Panc1 (cell line): ENCODE measurements around the gene YPEL3. TPM values are rescaled to one million over a fixed set of nuclear protein-coding genes. Genes with fewer than 3 reads are reported as not detected.
A peak's percentile ranks its signal among the peaks of the same experiment; 100 is the strongest.

Experiments
- ATAC-seq: fragments of 200-7000 bp; cut with Tn5 transposase; 2 replicates; pipeline ENCODE4 v1.9.1; 2020; ENCODE audit warnings: mild to moderate bottlenecking, moderate library complexity
- BruUV-seq: library from RNA; stranded (reverse); fragments of 400-500 nt; replicated peaks from 2 replicates; lab custom pipeline; 2021; lab: Mats Ljungman, UMichigan
- CTCF ChIA-PET: fragments of 300-600 bp; sonication (Branson Sonifier 250); formaldehyde crosslinking; loops from one replicate; lab custom pipeline; 2022; ENCODE audit warnings: antibody characterized with exemption; lab: Charles Lee
- POLR2A ChIA-PET: fragments of 300-600 bp; sonication (Branson Sonifier 250); formaldehyde crosslinking; loops from one replicate; lab custom pipeline; 2022; ENCODE audit warnings: antibody characterized with exemption; lab: Charles Lee
- DNase-seq: peaks from one replicate; pipeline ENCODE4 v3.0.0-alpha.2; 2010; ENCODE audit warnings: low read depth, low spot score
- H3K27ac ChIP-seq: 2 replicates; pipeline ENCODE4 v1.5.1; 2011; ENCODE audit warnings: mild to moderate bottlenecking, low read length, inconsistent platforms
- H3K27me3 ChIP-seq: fragments of 200-500 bp; sonication (Bioruptor generic); 2 replicates; pipeline ENCODE4 v1.6.0; 2014; ENCODE audit warnings: low read length, inconsistent platforms; ENCODE audit not compliant: control insufficient read depth, insufficient read depth
- H3K36me3 ChIP-seq: fragments of 200-500 bp; sonication (Bioruptor generic); 2 replicates; pipeline ENCODE4 v1.5.1; 2014; ENCODE audit warnings: inconsistent platforms, mild to moderate bottlenecking, low read length, moderate library complexity; ENCODE audit not compliant: control insufficient read depth, insufficient read depth
- H3K4me1 ChIP-seq: 2 replicates; pipeline ENCODE4 v1.5.1; 2011; ENCODE audit warnings: inconsistent platforms, mild to moderate bottlenecking, low read length, moderate library complexity; ENCODE audit not compliant: control insufficient read depth, insufficient read depth
- H3K4me3 ChIP-seq, 2 experiments: 2 replicates each; pipeline ENCODE4 v1.5.1; 2011 to 2012; ENCODE audit warnings: low read depth in 2 of 2, low read length in 2 of 2, mild to moderate bottlenecking in 2 of 2, inconsistent platforms in 1 of 2, moderate library complexity in 1 of 2
- H3K9me3 ChIP-seq: fragments of 200-500 bp; sonication (Bioruptor generic); 2 replicates; pipeline ENCODE4 v1.5.1; 2014; ENCODE audit warnings: low read depth, mild to moderate bottlenecking, inconsistent platforms, low read length, moderate library complexity; ENCODE audit not compliant: control insufficient read depth, insufficient read depth
- CTCF ChIP-seq: fragments of 450-650 bp; IDR thresholded peaks from 2 replicates; pipeline ENCODE4 v1.5.1; 2017; ENCODE audit warnings: mild to moderate bottlenecking
- POLR2AphosphoS5 ChIP-seq: IDR thresholded peaks from 2 replicates; pipeline ENCODE4 v1.6.1; 2012; ENCODE audit warnings: mild to moderate bottlenecking, low read depth, low read length, moderate library complexity
- SIN3A ChIP-seq: IDR thresholded peaks from 2 replicates; pipeline ENCODE4 v1.6.1; 2012; ENCODE audit warnings: low read depth, mild to moderate bottlenecking, low read length, moderate library complexity, borderline replicate concordance; ENCODE audit not compliant: insufficient read depth
- in situ Hi-C: cut with HindIII; loops from 2 replicates; pipeline ENCODE4 v1.10.0; 2016; ENCODE audit warnings: low sequenced_read_pairs, low pct_unique_long_range_greater_than_20kb
- intact Hi-C: fragments of 100-400 bp; cut with micrococcal nuclease; formaldehyde crosslinking; loops from one replicate; pipeline ENCODE4 v1.10.0; 2022; ENCODE audit not compliant: unreplicated experiment
- total RNA-seq: library from RNA; stranded (reverse); gene quantifications from one replicate; pipeline ENCODE4 v1.2.1, GENCODE V29; 2021; ENCODE audit not compliant: unreplicated experiment
- TF ChIP-seq, protein P1 (sequence below), 2 experiments: IDR thresholded peaks; 2 replicates each; pipeline ENCODE4 v1.6.1; 2011 to 2012; ENCODE audit warnings: low read depth in 2 of 2, control low read depth in 1 of 2, low read length in 1 of 2, mild to moderate bottlenecking in 1 of 2, moderate library complexity in 1 of 2; ENCODE audit not compliant: insufficient read depth in 1 of 2

Gene YPEL3
- total RNA-seq, 1 experiment from 2014 or later: 0.69 TPM

DNA sequence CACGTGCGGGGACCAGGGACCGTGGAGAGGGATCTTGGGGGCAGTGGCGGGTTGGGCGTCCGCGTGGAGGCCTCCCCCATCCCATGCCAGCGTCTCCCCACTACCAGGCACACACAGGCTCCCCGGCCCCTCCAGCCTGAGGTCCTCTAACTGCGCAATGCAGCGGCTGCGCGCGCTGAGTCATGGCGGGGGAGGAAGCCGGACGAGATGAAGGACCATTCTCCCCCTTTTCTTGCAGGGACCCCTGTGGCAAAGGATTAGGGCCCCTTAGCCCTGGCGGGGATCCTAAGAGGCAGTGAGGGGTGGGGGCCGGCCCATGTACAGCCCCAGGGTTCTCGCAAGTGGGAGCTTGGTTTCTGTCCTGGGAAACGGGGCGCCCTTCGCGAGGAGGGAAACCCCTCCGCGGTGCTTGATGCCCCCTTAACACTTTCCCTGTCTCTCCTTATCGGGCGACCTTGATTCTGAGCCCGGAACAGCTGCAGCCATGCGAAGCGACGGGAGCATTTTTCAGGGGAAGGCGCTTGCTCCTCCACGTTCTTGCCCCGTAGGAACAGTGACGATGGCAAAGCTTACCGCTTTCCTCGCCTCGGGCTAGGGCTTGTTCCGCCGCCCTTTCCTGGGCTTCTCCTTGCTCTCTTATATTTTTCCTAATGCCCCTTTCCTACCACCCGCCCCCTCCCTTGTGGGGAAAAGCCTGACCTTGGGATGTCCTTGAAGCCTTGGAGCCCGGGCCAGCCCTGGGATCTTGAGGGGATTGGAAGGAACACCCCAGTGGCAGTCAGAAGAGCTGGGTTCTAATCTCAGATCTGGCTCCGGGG lies 29.9 kb downstream of the YPEL3 start:
- intact Hi-C loops: no loop called here
- ChIA-PET POLR2A (interaction anchor here (0.6 to 1.3 kb wide), 5 partner anchors 11 to 692 kb away, joined by 3 to 11 read pairs (median 5); partner anchors contain the start of gene ZNF771), CTCF (interaction anchor here (0.8 kb wide), 1 partner anchor 11 kb away, joined by 3 read pairs; no protein-coding TSS in a partner anchor)
- H3K4me1 ChIP-seq: peaks cover 43% of the 10 kb centered on the region
- peak; percentile 8 for ATAC-seq
- no TSS peak for BruUV-seq
- TF ChIP-seq POLR2AphosphoS5 (peak; percentile 32; the same call in 1 of the 2 replicates), SIN3A (no peak)
- H3K27ac ChIP-seq: peak overlapping the region; percentile 96
- no peaks in the 10 kb centered on the region for H3K27me3 ChIP-seq
- no peak for DNase-seq
- in situ Hi-C loops: no loop called here
- H3K4me3 ChIP-seq: peak overlapping the region; percentile 90 to 92
- peaks cover 31% of the 10 kb centered on the region for H3K36me3 ChIP-seq
- no peaks in the 10 kb centered on the region for H3K9me3 ChIP-seq

DNA sequence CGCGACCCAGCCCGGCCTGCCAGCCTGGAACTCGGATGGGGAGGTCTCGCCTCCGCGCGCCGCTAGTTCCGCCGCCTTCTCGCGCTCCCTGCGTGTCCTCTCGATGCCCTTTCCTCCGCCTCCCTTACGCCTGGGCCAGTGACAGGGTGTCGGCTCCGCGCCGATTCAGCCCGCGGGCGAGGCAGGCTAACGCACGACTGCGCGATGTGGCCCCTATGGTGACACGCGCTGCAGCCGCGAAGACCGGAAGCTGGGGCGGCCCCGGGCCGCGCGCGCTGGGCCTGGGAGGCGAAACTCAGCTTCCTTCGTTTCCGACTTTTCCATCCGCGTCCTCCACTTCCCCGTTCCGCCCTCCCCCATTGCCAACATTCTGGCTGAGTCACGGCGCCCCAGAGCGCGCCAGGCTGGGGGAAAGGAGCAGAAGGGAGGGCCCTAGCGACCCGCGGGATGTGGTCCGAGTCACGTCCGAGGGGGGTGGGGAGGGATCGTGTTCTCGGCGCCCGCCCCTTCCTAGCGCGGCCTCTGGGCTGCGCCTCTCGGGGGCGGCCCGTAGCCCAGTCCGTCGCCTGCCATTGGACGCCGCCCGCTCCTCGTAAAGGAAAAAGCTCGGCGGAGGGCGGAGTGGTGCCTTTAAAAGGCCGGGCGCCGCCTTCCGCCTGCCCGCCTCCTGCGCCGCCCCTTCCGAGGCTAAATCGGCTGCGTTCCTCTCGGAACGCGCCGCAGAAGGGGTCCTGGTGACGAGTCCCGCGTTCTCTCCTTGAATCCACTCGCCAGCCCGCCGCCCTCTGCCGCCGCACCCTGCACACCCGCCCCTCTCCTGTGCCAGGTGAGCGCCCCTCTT lies 30.7 kb downstream of the YPEL3 start, which contains the start of gene ALDOA:
Gene ALDOA (plus strand): TSS at position 659 of the 841 bp plus-strand sequence. CDS start 1,138 bp downstream, outside the sequence.
- intact Hi-C loops (no loop called here), in situ Hi-C loops (no loop called here)
- TF ChIP-seq, protein P1, sequence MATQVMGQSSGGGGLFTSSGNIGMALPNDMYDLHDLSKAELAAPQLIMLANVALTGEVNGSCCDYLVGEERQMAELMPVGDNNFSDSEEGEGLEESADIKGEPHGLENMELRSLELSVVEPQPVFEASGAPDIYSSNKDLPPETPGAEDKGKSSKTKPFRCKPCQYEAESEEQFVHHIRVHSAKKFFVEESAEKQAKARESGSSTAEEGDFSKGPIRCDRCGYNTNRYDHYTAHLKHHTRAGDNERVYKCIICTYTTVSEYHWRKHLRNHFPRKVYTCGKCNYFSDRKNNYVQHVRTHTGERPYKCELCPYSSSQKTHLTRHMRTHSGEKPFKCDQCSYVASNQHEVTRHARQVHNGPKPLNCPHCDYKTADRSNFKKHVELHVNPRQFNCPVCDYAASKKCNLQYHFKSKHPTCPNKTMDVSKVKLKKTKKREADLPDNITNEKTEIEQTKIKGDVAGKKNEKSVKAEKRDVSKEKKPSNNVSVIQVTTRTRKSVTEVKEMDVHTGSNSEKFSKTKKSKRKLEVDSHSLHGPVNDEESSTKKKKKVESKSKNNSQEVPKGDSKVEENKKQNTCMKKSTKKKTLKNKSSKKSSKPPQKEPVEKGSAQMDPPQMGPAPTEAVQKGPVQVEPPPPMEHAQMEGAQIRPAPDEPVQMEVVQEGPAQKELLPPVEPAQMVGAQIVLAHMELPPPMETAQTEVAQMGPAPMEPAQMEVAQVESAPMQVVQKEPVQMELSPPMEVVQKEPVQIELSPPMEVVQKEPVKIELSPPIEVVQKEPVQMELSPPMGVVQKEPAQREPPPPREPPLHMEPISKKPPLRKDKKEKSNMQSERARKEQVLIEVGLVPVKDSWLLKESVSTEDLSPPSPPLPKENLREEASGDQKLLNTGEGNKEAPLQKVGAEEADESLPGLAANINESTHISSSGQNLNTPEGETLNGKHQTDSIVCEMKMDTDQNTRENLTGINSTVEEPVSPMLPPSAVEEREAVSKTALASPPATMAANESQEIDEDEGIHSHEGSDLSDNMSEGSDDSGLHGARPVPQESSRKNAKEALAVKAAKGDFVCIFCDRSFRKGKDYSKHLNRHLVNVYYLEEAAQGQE (IDR thresholded peaks at IDR 0.05; ENCODE audit: insufficient read depth in 1 of 2, low read depth in 2 of 2, low read length in 1 of 2): peak in 1 of 2 experiments; percentile 35; a peak in 1 of 4 replicates
- TF ChIP-seq POLR2AphosphoS5 (peak; percentile 86), SIN3A (peak; percentile 27; the same call in 1 of the 2 replicates), CTCF (no peak)
- Histone ChIP-seq H3K9me3 (no peaks in the 10 kb centered on the region), H3K4me3 (peak within 1 kb of the TSS; percentile 90 to 92), H3K27ac (peak within 1 kb of the TSS; percentile 96), H3K27me3 (no peaks in the 10 kb centered on the region), H3K4me1 (peaks cover 41% of the 10 kb centered on the region), H3K36me3 (peaks cover 31% of the 10 kb centered on the region)
- ATAC-seq: peak; percentile 88
- ChIA-PET POLR2A (interaction anchor here (0.5 to 1.3 kb wide), 5 partner anchors 9 to 693 kb away, joined by 3 to 11 read pairs (median 5); a partner anchor contains a TSS), CTCF (interaction anchor here (0.5 to 0.6 kb wide), 2 partner anchors 21 to 344 kb away, joined by 3 read pairs; no protein-coding TSS in a partner anchor)
- peak; percentile 86 for DNase-seq
- TSS peak; percentile 89 for BruUV-seq
